H4 (cell line): ENCODE data around the gene ABCA4. TPM values are rescaled to one million over a fixed set of nuclear protein-coding genes. Genes with fewer than 3 reads are reported as not detected.

Source experiments
- total RNA-seq: library from RNA; depleted of rRNA; stranded (reverse); fragments of >200 nt; shearing (Covaris generic); gene quantifications from 2 replicates; pipeline ENCODE4 v1.2.3, GENCODE V29; 2014; rRNA removed

ABCA4 gene
- total RNA-seq, 1 experiment from 2014 or later = 1.1 TPM

Other genes starting within 250 kb of the ABCA4 start
- 35.6 and 35.9 TPM in 2 replicates for gene DNTTIP2, start 241.9 kb downstream of the ABCA4 start, total RNA-seq
- gene GCLM, start 211.7 kb downstream of the ABCA4 start, total RNA-seq = 33.9 and 52.6 TPM in 2 replicates
- 3.6 and 4.2 TPM in 2 replicates for gene ARHGAP29, start 116.4 kb upstream of the ABCA4 start, total RNA-seq